Measurements from ENCODE around the gene IL10RB. TPM values are rescaled to one million over a fixed set of nuclear protein-coding genes. Genes with fewer than 3 reads are reported as not detected.
A peak's percentile ranks its signal among the peaks of the same experiment; 100 is the strongest.

Gene IL10RB
- total and polyA plus RNA-seq, 10 of the 15 experiments (the other 5 are each of a cell fraction or from before 2014, with no cell fraction given): 15.0 to 55.1 (median 34.9) TPM

DNA sequence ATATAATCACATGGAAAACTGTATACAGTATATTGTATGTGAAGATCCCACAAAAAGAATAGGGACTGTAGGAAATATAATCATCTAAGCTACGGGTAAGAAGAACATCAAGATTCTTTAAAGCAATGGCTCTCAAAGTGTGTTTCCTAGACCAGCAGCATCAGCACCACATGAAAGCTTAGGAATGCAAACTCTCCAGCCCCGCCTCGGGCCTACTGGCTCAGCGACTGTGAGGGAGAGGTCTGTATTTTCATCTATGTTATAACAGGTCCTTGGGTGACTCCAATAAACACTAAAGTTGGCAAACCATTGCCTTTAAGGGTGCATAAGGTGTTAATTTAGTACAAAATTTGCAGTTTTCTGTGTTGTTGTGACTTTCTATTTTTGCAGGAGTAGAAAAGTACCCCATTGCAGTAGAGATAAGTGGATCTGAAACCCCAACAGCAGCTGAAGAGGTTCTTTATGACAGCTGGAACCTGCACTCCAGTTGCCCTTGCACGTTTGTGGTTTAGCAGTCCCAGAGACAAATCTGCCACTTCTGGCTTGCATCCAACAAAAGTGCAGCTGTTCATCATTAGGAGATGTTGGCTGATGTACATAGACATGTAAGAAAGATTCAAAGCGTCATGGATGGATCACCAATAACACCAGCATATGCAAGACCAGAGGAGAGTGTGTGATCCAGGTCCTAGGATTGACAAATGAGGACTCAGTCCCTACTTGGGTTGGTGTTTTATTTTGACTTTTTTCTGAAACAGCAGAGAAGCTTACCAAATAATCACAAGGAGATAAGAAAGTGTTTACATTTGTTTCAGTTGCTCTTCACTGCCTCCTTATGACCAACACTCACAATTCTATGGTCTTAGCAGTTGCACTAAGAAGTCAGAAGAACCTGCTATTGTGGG, 42.7 kb downstream of the IL10RB start (continued):
- TF ChIP-seq TBL1XR1 (IDR thresholded peaks at IDR 0.05; ENCODE audit: low read depth, low read length) (peak; percentile 44; the same call in 1 of the 2 replicates), ZNF384 (IDR thresholded peaks at IDR 0.05; ENCODE audit: borderline replicate concordance, low read depth, low read length) (no peak), RUNX3 (IDR thresholded peaks at IDR 0.05; ENCODE audit: low read length) (peak; percentile 100), SRF (IDR thresholded peaks at IDR 0.05; ENCODE audit: low read depth in 2 of 2, low read length in 2 of 2) (0 out of 4 replicates have a peak, but pooled peaks of 1 of the 2 experiments have one; percentile 20), EED (IDR thresholded peaks at IDR 0.05; ENCODE audit: low read depth) (peak; percentile 96), YY1 (IDR thresholded peaks at IDR 0.05; ENCODE audit: low read depth, low read length) (peak; percentile 52; the same call in 1 of the 2 replicates), IKZF2 (IDR thresholded peaks at IDR 0.05) (peak; percentile 94 to 97), KAT2A (conservative IDR thresholded peaks at IDR 0.05; ENCODE audit: control insufficient read depth, low read depth, low read length) (no peak), WRNIP1 (IDR thresholded peaks at IDR 0.05; ENCODE audit: borderline replicate concordance, low read depth, low read length) (no peak), SP1 (IDR thresholded peaks at IDR 0.05; ENCODE audit: low read depth, low read length) (peak; percentile 71), NFXL1 (IDR thresholded peaks at IDR 0.05; ENCODE audit: borderline replicate concordance) (no peak)
- TF ChIP-seq, protein P1, sequence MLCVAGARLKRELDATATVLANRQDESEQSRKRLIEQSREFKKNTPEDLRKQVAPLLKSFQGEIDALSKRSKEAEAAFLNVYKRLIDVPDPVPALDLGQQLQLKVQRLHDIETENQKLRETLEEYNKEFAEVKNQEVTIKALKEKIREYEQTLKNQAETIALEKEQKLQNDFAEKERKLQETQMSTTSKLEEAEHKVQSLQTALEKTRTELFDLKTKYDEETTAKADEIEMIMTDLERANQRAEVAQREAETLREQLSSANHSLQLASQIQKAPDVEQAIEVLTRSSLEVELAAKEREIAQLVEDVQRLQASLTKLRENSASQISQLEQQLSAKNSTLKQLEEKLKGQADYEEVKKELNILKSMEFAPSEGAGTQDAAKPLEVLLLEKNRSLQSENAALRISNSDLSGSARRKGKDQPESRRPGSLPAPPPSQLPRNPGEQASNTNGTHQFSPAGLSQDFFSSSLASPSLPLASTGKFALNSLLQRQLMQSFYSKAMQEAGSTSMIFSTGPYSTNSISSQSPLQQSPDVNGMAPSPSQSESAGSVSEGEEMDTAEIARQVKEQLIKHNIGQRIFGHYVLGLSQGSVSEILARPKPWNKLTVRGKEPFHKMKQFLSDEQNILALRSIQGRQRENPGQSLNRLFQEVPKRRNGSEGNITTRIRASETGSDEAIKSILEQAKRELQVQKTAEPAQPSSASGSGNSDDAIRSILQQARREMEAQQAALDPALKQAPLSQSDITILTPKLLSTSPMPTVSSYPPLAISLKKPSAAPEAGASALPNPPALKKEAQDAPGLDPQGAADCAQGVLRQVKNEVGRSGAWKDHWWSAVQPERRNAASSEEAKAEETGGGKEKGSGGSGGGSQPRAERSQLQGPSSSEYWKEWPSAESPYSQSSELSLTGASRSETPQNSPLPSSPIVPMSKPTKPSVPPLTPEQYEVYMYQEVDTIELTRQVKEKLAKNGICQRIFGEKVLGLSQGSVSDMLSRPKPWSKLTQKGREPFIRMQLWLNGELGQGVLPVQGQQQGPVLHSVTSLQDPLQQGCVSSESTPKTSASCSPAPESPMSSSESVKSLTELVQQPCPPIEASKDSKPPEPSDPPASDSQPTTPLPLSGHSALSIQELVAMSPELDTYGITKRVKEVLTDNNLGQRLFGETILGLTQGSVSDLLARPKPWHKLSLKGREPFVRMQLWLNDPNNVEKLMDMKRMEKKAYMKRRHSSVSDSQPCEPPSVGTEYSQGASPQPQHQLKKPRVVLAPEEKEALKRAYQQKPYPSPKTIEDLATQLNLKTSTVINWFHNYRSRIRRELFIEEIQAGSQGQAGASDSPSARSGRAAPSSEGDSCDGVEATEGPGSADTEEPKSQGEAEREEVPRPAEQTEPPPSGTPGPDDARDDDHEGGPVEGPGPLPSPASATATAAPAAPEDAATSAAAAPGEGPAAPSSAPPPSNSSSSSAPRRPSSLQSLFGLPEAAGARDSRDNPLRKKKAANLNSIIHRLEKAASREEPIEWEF (IDR thresholded peaks at IDR 0.05; ENCODE audit: insufficient replicate concordance, low read depth, low read length): no peak
- TF ChIP-seq, protein P2, sequence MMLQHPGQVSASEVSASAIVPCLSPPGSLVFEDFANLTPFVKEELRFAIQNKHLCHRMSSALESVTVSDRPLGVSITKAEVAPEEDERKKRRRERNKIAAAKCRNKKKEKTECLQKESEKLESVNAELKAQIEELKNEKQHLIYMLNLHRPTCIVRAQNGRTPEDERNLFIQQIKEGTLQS (IDR thresholded peaks at IDR 0.05; ENCODE audit: borderline replicate concordance, extremely low read depth, low read depth, low read length): no peak
- TF ChIP-seq, protein P3, sequence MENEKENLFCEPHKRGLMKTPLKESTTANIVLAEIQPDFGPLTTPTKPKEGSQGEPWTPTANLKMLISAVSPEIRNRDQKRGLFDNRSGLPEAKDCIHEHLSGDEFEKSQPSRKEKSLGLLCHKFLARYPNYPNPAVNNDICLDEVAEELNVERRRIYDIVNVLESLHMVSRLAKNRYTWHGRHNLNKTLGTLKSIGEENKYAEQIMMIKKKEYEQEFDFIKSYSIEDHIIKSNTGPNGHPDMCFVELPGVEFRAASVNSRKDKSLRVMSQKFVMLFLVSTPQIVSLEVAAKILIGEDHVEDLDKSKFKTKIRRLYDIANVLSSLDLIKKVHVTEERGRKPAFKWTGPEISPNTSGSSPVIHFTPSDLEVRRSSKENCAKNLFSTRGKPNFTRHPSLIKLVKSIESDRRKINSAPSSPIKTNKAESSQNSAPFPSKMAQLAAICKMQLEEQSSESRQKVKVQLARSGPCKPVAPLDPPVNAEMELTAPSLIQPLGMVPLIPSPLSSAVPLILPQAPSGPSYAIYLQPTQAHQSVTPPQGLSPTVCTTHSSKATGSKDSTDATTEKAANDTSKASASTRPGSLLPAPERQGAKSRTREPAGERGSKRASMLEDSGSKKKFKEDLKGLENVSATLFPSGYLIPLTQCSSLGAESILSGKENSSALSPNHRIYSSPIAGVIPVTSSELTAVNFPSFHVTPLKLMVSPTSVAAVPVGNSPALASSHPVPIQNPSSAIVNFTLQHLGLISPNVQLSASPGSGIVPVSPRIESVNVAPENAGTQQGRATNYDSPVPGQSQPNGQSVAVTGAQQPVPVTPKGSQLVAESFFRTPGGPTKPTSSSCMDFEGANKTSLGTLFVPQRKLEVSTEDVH (IDR thresholded peaks at IDR 0.05; ENCODE audit: low read depth, partially characterized antibody): no peak
- TF ChIP-seq, protein P4, sequence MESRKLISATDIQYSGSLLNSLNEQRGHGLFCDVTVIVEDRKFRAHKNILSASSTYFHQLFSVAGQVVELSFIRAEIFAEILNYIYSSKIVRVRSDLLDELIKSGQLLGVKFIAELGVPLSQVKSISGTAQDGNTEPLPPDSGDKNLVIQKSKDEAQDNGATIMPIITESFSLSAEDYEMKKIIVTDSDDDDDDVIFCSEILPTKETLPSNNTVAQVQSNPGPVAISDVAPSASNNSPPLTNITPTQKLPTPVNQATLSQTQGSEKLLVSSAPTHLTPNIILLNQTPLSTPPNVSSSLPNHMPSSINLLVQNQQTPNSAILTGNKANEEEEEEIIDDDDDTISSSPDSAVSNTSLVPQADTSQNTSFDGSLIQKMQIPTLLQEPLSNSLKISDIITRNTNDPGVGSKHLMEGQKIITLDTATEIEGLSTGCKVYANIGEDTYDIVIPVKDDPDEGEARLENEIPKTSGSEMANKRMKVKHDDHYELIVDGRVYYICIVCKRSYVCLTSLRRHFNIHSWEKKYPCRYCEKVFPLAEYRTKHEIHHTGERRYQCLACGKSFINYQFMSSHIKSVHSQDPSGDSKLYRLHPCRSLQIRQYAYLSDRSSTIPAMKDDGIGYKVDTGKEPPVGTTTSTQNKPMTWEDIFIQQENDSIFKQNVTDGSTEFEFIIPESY (IDR thresholded peaks at IDR 0.05): no peak
- TF ChIP-seq, protein P5, sequence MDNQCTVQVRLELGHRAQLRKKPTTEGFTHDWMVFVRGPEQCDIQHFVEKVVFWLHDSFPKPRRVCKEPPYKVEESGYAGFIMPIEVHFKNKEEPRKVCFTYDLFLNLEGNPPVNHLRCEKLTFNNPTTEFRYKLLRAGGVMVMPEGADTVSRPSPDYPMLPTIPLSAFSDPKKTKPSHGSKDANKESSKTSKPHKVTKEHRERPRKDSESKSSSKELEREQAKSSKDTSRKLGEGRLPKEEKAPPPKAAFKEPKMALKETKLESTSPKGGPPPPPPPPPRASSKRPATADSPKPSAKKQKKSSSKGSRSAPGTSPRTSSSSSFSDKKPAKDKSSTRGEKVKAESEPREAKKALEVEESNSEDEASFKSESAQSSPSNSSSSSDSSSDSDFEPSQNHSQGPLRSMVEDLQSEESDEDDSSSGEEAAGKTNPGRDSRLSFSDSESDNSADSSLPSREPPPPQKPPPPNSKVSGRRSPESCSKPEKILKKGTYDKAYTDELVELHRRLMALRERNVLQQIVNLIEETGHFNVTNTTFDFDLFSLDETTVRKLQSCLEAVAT (IDR thresholded peaks at IDR 0.05): peak; percentile 69; the same call in 1 of the 2 replicates
